DMS153 (cell line): ENCODE results near the gene GP9.
"Not testable (repeated sequence)": the region's sequence is repeated elsewhere in the genome, so short reads cannot be mapped to it uniquely, and the experiment has no call there.

Experiments used
- DNase-seq: peaks from one replicate; lab custom pipeline; 2025; lab: John Stamatoyannopoulos, UW

The GP9 gene

GRCh38 chr3:129111076-129111780, 50.6 kb downstream of the GP9 start:
- DNase-seq, result not testable (repeated sequence)
